ENCODE data around the gene ZNRF3.

- no peak for TF ChIP-seq YY1 (IDR thresholded peaks at IDR 0.05; ENCODE audit: insufficient read depth, insufficient read length)
- TF ChIP-seq ZNF274 (IDR thresholded peaks at IDR 0.05; ENCODE audit: low read depth, low read length), result no peak
- no peak for TF ChIP-seq SUZ12 (IDR thresholded peaks at IDR 0.05; ENCODE audit: extremely low read depth, insufficient read depth, insufficient read length)
Observed at GRCh38 chr22:28973352-28973751, 90.0 kb downstream of the ZNRF3 start.

Measured in NT2/D1 (cell line).